Caco-2 (cell line): ENCODE measurements around the gene ERGIC1. TPM values are rescaled to one million over a fixed set of nuclear protein-coding genes. Genes with fewer than 3 reads are reported as not detected.

ENCODE experiments used
- BruUV-seq: library from RNA; stranded (reverse); fragments of 400-500 nt; replicated peaks from 2 replicates; lab custom pipeline; 2021; lab: Mats Ljungman, UMichigan
- CTCF ChIA-PET: fragments of 300-600 bp; sonication (Branson Sonifier 250); formaldehyde crosslinking; loops from one replicate; lab custom pipeline; 2022; ENCODE audit warnings: antibody characterized with exemption; lab: Charles Lee
- POLR2A ChIA-PET: fragments of 300-600 bp; sonication (Branson Sonifier 250); formaldehyde crosslinking; loops from one replicate; lab custom pipeline; 2022; ENCODE audit warnings: antibody characterized with exemption; lab: Charles Lee
- DNase-seq, 2 experiments: peaks; one replicate each; pipeline versions ENCODE4 v3.0.0 to v3.0.0-alpha.2; 2020 to 2022
- H3K27me3 ChIP-seq: replicated peaks from 2 replicates; pipeline ENCODE4 v1.6.0; 2011; ENCODE audit warnings: low read length; ENCODE audit not compliant: control insufficient read depth, insufficient read depth
- H3K36me3 ChIP-seq: 2 replicates; pipeline ENCODE4 v1.5.1; 2011; ENCODE audit warnings: low read length; ENCODE audit not compliant: control insufficient read depth, insufficient read depth
- H3K4me1 ChIP-seq: fragments of 250-450 bp; sonication (Bioruptor Pico); 2 replicates; pipeline ENCODE4 v1.5.1; 2020; ENCODE audit warnings: mild to moderate bottlenecking
- H3K4me3 ChIP-seq: 2 replicates; pipeline ENCODE4 v1.5.1; 2011; ENCODE audit warnings: low read depth, mild to moderate bottlenecking, control low read depth, low read length
- H3K9me3 ChIP-seq: fragments of 250-450 bp; sonication (Bioruptor Pico); 2 replicates; pipeline ENCODE4 v1.5.1; 2020; ENCODE audit warnings: mild to moderate bottlenecking, moderate library complexity
- H3K27ac Mint-ChIP-seq: one replicate; pipeline ENCODE4 v1.8.0; 2022; ENCODE audit warnings: mixed read lengths; ENCODE audit not compliant: unreplicated experiment
- H3K27me3 Mint-ChIP-seq: one replicate; pipeline ENCODE4 v1.8.0; 2022; ENCODE audit warnings: mixed read lengths; ENCODE audit not compliant: insufficient read depth, unreplicated experiment
- H3K36me3 Mint-ChIP-seq: one replicate; pipeline ENCODE4 v1.8.0; 2022; ENCODE audit warnings: mild to moderate bottlenecking, mixed read lengths; ENCODE audit not compliant: insufficient read depth, unreplicated experiment
- H3K4me1 Mint-ChIP-seq: one replicate; pipeline ENCODE4 v1.8.0; 2022; ENCODE audit warnings: low read depth, mixed read lengths; ENCODE audit not compliant: unreplicated experiment
- H3K4me3 Mint-ChIP-seq: one replicate; pipeline ENCODE4 v1.8.0; 2022; ENCODE audit warnings: mild to moderate bottlenecking, moderate library complexity, mixed read lengths; ENCODE audit not compliant: unreplicated experiment
- H3K9me3 Mint-ChIP-seq: one replicate; pipeline ENCODE4 v1.8.0; 2022; ENCODE audit warnings: mixed read lengths; ENCODE audit not compliant: unreplicated experiment
- intact Hi-C: fragments of 100-400 bp; cut with micrococcal nuclease; formaldehyde crosslinking; loops from one replicate; pipeline ENCODE4 v1.10.0; 2022; ENCODE audit not compliant: unreplicated experiment
- total RNA-seq: library from RNA; stranded (reverse); gene quantifications from 2 replicates; pipeline ENCODE4 v1.2.3, GENCODE V29; 2022
- TF ChIP-seq, protein P1 (sequence below), 2 experiments: fragments of 200-600 bp in 1 of 2; IDR thresholded peaks; 1 replicate in 1 of 2; 2 replicates in 1 of 2; pipeline versions ENCODE4 v1.5.1 to v1.8.0; 2011 to 2022; ENCODE audit warnings: antibody characterized with exemption in 1 of 2, control low read depth in 1 of 2, inconsistent platforms in 1 of 2, low read depth in 1 of 2, low read length in 1 of 2, mild to moderate bottlenecking in 1 of 2, moderate library complexity in 1 of 2; ENCODE audit not compliant: insufficient read depth in 1 of 2, severe bottlenecking in 1 of 2, unreplicated experiment in 1 of 2

The ERGIC1 gene
- total RNA-seq, 1 experiment from 2014 or later: 161 TPM

DNA sequence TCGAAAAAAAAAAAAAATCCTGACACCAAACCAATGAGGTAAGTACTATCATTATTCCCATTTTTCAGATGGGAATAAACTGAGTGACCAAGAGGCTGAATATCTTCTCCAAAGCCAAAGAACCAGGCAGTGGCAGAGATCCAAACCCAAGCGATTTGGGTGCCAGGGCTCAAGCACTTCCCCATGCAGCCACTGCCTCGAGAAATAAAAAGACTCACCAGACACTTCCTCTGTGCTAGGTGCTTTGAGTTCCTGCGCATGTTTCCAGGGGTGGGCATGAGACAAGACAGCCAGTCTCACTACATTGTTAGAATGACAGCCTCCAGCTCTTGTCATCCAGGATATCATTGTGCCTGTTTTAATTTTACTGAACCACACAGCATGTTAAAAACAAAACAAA is 122.9 kb downstream of the ERGIC1 start:
- Histone ChIP-seq H3K36me3 (no peaks in the 10 kb centered on the region; the same call in 1 of the 2 replicates), H3K4me1 (peaks cover 20% of the 10 kb centered on the region), H3K9me3 (no peaks in the 10 kb centered on the region), H3K27me3 (no peaks in the 10 kb centered on the region), H3K4me3 (no peak overlapping the region)
- intact Hi-C loops: no loop called here
- Mint-ChIP-seq H3K4me3 (peak overlapping the region; percentile 65), H3K9me3 (no peaks in the 10 kb centered on the region), H3K36me3 (peaks cover 39% of the 10 kb centered on the region), H3K27me3 (no peaks in the 10 kb centered on the region), H3K4me1 (peaks cover 15% of the 10 kb centered on the region), H3K27ac (peak overlapping the region; percentile 98)
- POLR2A ChIA-PET: no interaction called here
- no TSS peak for BruUV-seq
- TF ChIP-seq, protein P1, sequence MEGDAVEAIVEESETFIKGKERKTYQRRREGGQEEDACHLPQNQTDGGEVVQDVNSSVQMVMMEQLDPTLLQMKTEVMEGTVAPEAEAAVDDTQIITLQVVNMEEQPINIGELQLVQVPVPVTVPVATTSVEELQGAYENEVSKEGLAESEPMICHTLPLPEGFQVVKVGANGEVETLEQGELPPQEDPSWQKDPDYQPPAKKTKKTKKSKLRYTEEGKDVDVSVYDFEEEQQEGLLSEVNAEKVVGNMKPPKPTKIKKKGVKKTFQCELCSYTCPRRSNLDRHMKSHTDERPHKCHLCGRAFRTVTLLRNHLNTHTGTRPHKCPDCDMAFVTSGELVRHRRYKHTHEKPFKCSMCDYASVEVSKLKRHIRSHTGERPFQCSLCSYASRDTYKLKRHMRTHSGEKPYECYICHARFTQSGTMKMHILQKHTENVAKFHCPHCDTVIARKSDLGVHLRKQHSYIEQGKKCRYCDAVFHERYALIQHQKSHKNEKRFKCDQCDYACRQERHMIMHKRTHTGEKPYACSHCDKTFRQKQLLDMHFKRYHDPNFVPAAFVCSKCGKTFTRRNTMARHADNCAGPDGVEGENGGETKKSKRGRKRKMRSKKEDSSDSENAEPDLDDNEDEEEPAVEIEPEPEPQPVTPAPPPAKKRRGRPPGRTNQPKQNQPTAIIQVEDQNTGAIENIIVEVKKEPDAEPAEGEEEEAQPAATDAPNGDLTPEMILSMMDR (IDR thresholded peaks at IDR 0.05; ENCODE audit: insufficient read depth in 1 of 2, low read depth in 1 of 2, low read length in 1 of 2, severe bottlenecking in 1 of 2, unreplicated experiment in 1 of 2): no peak
- CTCF ChIA-PET: no interaction called here
- no peak for DNase-seq

DNA sequence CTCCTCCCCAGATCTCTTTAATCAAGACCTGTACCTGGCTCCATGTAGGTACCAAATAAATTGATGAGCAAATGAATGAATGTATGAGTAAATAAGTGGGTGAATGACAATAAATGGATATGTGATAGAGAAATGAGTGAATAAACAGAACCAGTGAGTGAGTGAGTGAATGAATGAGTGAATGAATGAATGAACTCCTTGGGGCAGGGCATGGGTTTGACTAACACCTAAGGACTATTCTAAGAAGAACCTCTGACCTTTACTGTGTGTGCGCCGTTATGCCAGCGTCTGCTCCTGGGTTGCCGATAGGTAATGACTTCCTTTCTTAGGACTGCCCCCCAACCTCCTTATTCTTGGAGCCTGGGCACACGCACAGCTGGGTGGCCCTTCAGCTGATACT is 123.4 kb downstream of the ERGIC1 start:
- TF ChIP-seq, protein P1 (IDR thresholded peaks at IDR 0.05; ENCODE audit: insufficient read depth in 1 of 2, low read depth in 1 of 2, low read length in 1 of 2, severe bottlenecking in 1 of 2, unreplicated experiment in 1 of 2): no peak
- peak overlapping the region; percentile 65 for H3K4me3 Mint-ChIP-seq
- H3K27ac Mint-ChIP-seq: peak overlapping the region; percentile 98
- H3K27me3 Mint-ChIP-seq: no peaks in the 10 kb centered on the region
- intact Hi-C loops: no loop called here
- Histone ChIP-seq H3K4me3 (no peak overlapping the region), H3K27me3 (no peaks in the 10 kb centered on the region), H3K9me3 (no peaks in the 10 kb centered on the region), H3K36me3 (no peaks in the 10 kb centered on the region), H3K4me1 (peaks cover 18% of the 10 kb centered on the region)
- DNase-seq: no peak
- no TSS peak for BruUV-seq
- peaks cover 34% of the 10 kb centered on the region for H3K36me3 Mint-ChIP-seq
- peaks cover 10% of the 10 kb centered on the region for H3K4me1 Mint-ChIP-seq
- no peaks in the 10 kb centered on the region for H3K9me3 Mint-ChIP-seq
- POLR2A ChIA-PET: no interaction called here
- CTCF ChIA-PET: no interaction called here

DNA sequence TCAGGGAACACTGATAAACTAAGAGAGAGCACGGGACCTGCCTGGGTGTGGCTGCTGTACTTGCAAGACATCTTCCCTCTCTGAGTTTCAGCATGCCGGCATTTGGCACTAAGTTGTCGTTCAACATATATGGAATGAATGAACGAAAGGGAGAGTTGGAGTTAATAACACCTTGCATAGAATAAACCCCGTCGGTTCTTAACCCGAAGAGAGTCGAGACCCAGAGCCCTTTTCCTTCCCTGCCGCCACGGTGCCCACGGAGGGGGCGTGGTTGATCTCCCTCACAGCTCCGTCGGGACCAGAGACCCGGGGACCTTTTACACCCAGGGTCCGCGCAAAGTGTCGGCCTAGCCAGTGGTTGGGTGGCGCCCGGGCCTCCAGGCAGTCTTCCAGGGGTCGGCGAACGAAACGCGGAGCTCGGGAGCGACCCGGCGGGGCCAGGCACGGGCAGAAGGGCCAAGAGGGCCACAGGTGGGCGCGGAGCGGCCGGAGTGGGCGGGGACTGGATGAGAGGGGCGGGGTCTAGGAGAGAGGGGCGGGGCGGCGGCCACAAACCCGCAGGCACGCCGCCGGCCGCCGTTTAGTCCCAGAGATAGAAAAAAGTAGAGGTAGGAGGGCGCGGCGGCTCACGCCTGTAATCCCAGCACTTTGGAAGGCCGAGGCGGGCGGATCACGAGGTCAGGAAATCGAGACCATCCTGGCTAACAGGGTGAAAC is 124.4 kb downstream of the ERGIC1 start:
- POLR2A ChIA-PET: interaction anchor here (0.6 to 1.8 kb wide), 7 partner anchors 11 to 534 kb away, joined by 3 to 9 read pairs (median 4); partner anchors contain the start of genes ATP6V0E1 and DUSP1
- BruUV-seq: no TSS peak
- H3K36me3 ChIP-seq: no peaks in the 10 kb centered on the region

More for the DNA sequence above, 124.4 kb downstream of the ERGIC1 start:
- DNase-seq: peak; percentile 75 to 76
- intact Hi-C loops: loop anchor here (1.0 to 2.0 kb wide), 2 partner anchors 20 to 98 kb away; partner anchors contain the start of gene CREBRF
- Histone ChIP-seq H3K9me3 (no peaks in the 10 kb centered on the region), H3K27me3 (no peaks in the 10 kb centered on the region), H3K4me1 (peaks cover 15% of the 10 kb centered on the region), H3K4me3 (peak overlapping the region; percentile 96)
- H3K4me1 Mint-ChIP-seq: peaks cover 7% of the 10 kb centered on the region
- H3K9me3 Mint-ChIP-seq: no peaks in the 10 kb centered on the region
- TF ChIP-seq, protein P1 (IDR thresholded peaks at IDR 0.05; ENCODE audit: insufficient read depth in 1 of 2, low read depth in 1 of 2, low read length in 1 of 2, severe bottlenecking in 1 of 2, unreplicated experiment in 1 of 2): no peak
- CTCF ChIA-PET: interaction anchor here (0.6 to 1.8 kb wide), 19 partner anchors 9 to 323 kb away, joined by 3 to 14 read pairs (median 4); partner anchors contain the start of genes ATP6V0E1 and ERGIC1
- peaks cover 31% of the 10 kb centered on the region for H3K36me3 Mint-ChIP-seq
- H3K27ac Mint-ChIP-seq: peak overlapping the region; percentile 98
- peak overlapping the region; percentile 100 for H3K4me3 Mint-ChIP-seq
- no peaks in the 10 kb centered on the region for H3K27me3 Mint-ChIP-seq
